Endodermal cell (in vitro differentiated cells): Measurements from ENCODE around the gene COPE. TPM values are rescaled to one million over a fixed set of nuclear protein-coding genes. Genes with fewer than 3 reads are reported as not detected.
"Not testable (repeated sequence)": the region's sequence is repeated elsewhere in the genome, so short reads cannot be mapped to it uniquely, and the experiment has no call there.

Experiments
- DNase-seq: peaks from one replicate; pipeline ENCODE4 v3.0.0-alpha.2; 2017
- H3K27ac ChIP-seq: 2 replicates; pipeline ENCODE4 v1.5.1; 2013; ENCODE audit warnings: mild to moderate bottlenecking, low read depth, low read length, moderate library complexity
- H3K27me3 ChIP-seq: 2 replicates; pipeline ENCODE4 v1.6.1; 2013; ENCODE audit warnings: mild to moderate bottlenecking, low read length, moderate library complexity; ENCODE audit not compliant: insufficient read depth, control insufficient read depth, poor library complexity, severe bottlenecking
- H3K36me3 ChIP-seq: 2 replicates; pipeline ENCODE4 v1.7.0; 2013; ENCODE audit warnings: mild to moderate bottlenecking, low read length, moderate library complexity; ENCODE audit not compliant: control insufficient read depth, insufficient read depth
- H3K4me1 ChIP-seq: one replicate; pipeline ENCODE4 v1.7.0; 2013; ENCODE audit warnings: low read length; ENCODE audit not compliant: control insufficient read depth, insufficient read depth
- H3K4me3 ChIP-seq: 2 replicates; pipeline ENCODE4 v1.5.1; 2013; ENCODE audit warnings: mild to moderate bottlenecking, low read length, moderate library complexity
- H3K9ac ChIP-seq: 2 replicates; pipeline ENCODE4 v1.6.1; 2013; ENCODE audit warnings: mild to moderate bottlenecking, low read length, moderate library complexity; ENCODE audit not compliant: poor library complexity, severe bottlenecking; ENCODE audit errors: extremely low read depth
- H3K9me3 ChIP-seq: 2 replicates; pipeline ENCODE4 v1.6.1; 2013; ENCODE audit warnings: mild to moderate bottlenecking, low read length, moderate library complexity; ENCODE audit not compliant: control insufficient read depth
- H3K27ac Mint-ChIP-seq: 2 replicates; pipeline ENCODE4 v1.8.0; 2020; ENCODE audit warnings: mixed read lengths
- H3K27me3 Mint-ChIP-seq: 2 replicates; pipeline ENCODE4 v1.8.0; 2021; ENCODE audit warnings: mild to moderate bottlenecking, mixed read lengths; ENCODE audit not compliant: insufficient read depth
- H3K36me3 Mint-ChIP-seq: 2 replicates; pipeline ENCODE4 v1.8.0; 2020; ENCODE audit warnings: low read depth, mixed read lengths
- H3K4me1 Mint-ChIP-seq: 2 replicates; pipeline ENCODE4 v1.8.0; 2020; ENCODE audit warnings: mixed read lengths
- H3K4me3 Mint-ChIP-seq: 2 replicates; pipeline ENCODE4 v1.8.0; 2020; ENCODE audit warnings: mild to moderate bottlenecking, moderate library complexity, mixed read lengths
- H3K9me3 Mint-ChIP-seq: 2 replicates; pipeline ENCODE4 v1.8.0; 2020; ENCODE audit warnings: mild to moderate bottlenecking, mixed read lengths
- CTCF ChIP-seq: fragments of 200-600 bp; sonication (generic); conservative IDR thresholded peaks from 2 replicates; pipeline ENCODE4 v1.5.0; 2021; ENCODE audit warnings: antibody characterized with exemption, mild to moderate bottlenecking
- WGBS, 2 experiments: methylation state at CpG; one replicate each; pipeline versions ENCODE4 v1.1.5 to v1.1.7; 2013; ENCODE audit warnings: missing lambda C conversion rate in 2 of 2, mixed read lengths in 1 of 2; ENCODE audit not compliant: insufficient coverage in 1 of 2, insufficient read length in 1 of 2; 5-methylcytosine and 5-hydroxymethylcytosine counted together
- total RNA-seq, 2 donors: library from RNA; stranded (reverse); fragmentation: NEBNext Ultra II Directional in 1 of 2; extraction: Animal tissue kit (Norgen Biotek cat#: 25700) in 1 of 2; gene quantifications; 2 replicates in 1 of 2; 3 replicates in 1 of 2; pipeline ENCODE4 v1.2.1, GENCODE V29; 2021

COPE gene
- total RNA-seq, 2 donors from 2014 or later = 226 to 241 TPM

DNA sequence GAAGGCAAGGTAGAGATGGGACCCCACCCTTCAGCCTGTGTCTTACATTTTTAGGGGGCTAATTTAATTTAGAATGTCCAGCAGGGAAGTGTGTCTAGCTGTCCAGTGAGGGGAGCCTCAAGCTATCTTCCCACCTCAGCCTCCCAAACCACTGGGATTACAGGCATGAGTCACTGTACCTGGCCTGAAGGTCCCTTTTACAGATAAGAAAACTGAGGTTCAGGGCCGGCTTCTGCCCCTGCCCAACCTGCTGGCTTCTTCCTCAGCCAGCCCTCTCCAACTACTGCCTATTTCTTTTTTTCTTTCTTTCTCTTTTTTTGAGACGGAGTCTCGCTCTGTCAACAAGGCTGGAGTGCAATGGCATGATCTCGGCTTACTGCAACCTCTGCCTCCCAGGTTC lies 41.2 kb upstream of the COPE start:
- 89 to 90% methylated on average over 2 to 4 of the region's 4 CpGs for WGBS, 2 experiments
- Mint-ChIP-seq H3K27me3 (peaks cover 38% of the 10 kb centered on the region), H3K4me3 (no peak overlapping the region), H3K4me1 (no peaks in the 10 kb centered on the region), H3K36me3 (no peaks in the 10 kb centered on the region), H3K27ac (no peak overlapping the region), H3K9me3 (no peaks in the 10 kb centered on the region)
- no peak for TF ChIP-seq CTCF
- H3K9ac ChIP-seq = no peak overlapping the region
- H3K36me3 ChIP-seq = no peaks in the 10 kb centered on the region
- H3K27me3 ChIP-seq = peaks cover 13% of the 10 kb centered on the region
- no peak overlapping the region for H3K27ac ChIP-seq
- no peak overlapping the region for H3K4me3 ChIP-seq
- no peaks in the 10 kb centered on the region for H3K4me1 ChIP-seq
- DNase-seq = no peak
- H3K9me3 ChIP-seq = no peaks in the 10 kb centered on the region

DNA sequence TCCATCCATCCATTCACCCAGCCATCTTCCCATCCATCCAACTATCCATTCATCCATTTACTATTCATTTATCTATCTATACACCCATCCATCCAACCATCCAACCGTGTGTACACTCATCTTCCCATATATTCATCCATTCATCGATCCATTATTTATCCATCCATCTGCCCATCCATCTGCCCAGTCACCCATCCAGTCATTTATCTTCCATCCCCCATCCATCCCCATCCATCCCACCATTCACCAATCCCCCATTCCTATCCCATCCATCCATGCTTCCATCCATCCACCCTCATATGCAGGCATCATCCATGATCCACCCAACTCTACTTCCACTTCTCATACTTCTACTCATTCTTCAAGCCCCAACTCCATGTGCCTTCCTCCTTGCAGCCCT lies 35.9 kb upstream of the COPE start:
- Histone ChIP-seq H3K36me3 (no peaks in the 10 kb centered on the region), H3K27me3 (no peaks in the 10 kb centered on the region), H3K4me1 (no peaks in the 10 kb centered on the region), H3K9me3 (no peaks in the 10 kb centered on the region), H3K9ac (no peak overlapping the region), H3K27ac (no peak overlapping the region), H3K4me3 (no peak overlapping the region)
- Mint-ChIP-seq H3K4me1 (no peaks in the 10 kb centered on the region), H3K9me3 (no peaks in the 10 kb centered on the region), H3K27ac (no peak overlapping the region), H3K27me3 (peaks cover 20% of the 10 kb centered on the region), H3K4me3 (no peak overlapping the region), H3K36me3 (no peaks in the 10 kb centered on the region)
- 87 to 89% methylated on average over 2 of the region's 2 CpGs for whole genome bisulfite sequencing, 2 experiments
- TF ChIP-seq CTCF = no peak
- no peak for DNase-seq

DNA sequence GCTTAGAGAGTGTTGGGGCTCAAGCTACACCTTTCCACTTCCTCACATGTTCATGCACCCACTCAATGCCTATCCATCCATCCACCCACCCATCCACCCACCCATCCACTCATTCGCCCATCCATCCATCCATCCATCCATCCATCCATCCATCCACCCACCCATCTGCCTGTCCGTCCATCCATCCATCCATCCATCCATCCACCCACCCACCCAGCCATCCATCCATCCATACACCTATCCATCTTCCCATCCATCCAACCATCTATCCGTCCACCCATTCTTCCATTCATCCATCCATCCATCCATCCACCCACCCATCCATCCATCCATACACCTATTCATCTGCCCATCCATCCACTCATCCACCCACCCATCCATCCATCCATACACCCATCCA lies 34.9 kb upstream of the COPE start:
- no peaks in the 10 kb centered on the region for H3K27me3 ChIP-seq
- H3K36me3 Mint-ChIP-seq = no peaks in the 10 kb centered on the region
- DNase-seq = no peak
- no peak overlapping the region for H3K4me3 Mint-ChIP-seq
- H3K27me3 Mint-ChIP-seq = peaks cover 14% of the 10 kb centered on the region
- WGBS, 2 experiments = 79% methylated on average over 3 of the region's 3 CpGs; no CpG with 5 or more reads in 1 of the 2 experiments
- H3K27ac Mint-ChIP-seq = no peak overlapping the region
- H3K9ac ChIP-seq = no peak overlapping the region
- no peaks in the 10 kb centered on the region for H3K4me1 Mint-ChIP-seq
- no peak overlapping the region for H3K27ac ChIP-seq
- no peaks in the 10 kb centered on the region for H3K4me1 ChIP-seq
- H3K9me3 ChIP-seq = no peaks in the 10 kb centered on the region
- no peak overlapping the region for H3K4me3 ChIP-seq
- no peak for TF ChIP-seq CTCF
- H3K36me3 ChIP-seq = no peaks in the 10 kb centered on the region
- H3K9me3 Mint-ChIP-seq = no peaks in the 10 kb centered on the region

- not testable (repeated sequence) for H3K4me1 Mint-ChIP-seq, DNase-seq, H3K9me3 Mint-ChIP-seq, H3K4me3 ChIP-seq, H3K4me3 Mint-ChIP-seq, H3K9me3 ChIP-seq, H3K27ac Mint-ChIP-seq, H3K4me1 ChIP-seq, H3K27me3 ChIP-seq, H3K36me3 ChIP-seq, H3K36me3 Mint-ChIP-seq, H3K27ac ChIP-seq, H3K9ac ChIP-seq
- peaks cover 12% of the 10 kb centered on the region for H3K27me3 Mint-ChIP-seq
- WGBS, 2 experiments = 80 to 86% methylated on average over 10 to 17 of the region's 17 CpGs
Measured at GRCh38 chr19:18952364-18953003, 33.3 kb upstream of the COPE start.
